ENCODE data around the gene POU6F2. TPM values are rescaled to one million over a fixed set of nuclear protein-coding genes. Genes with fewer than 3 reads are reported as not detected.

The POU6F2 gene
- total RNA-seq, 4 donors from 2014 or later: 0.48 to 0.82 TPM; not detected in 2

GRCh38 chr7:39430441-39430840 lies 452.7 kb downstream of the POU6F2 start:
- TF ChIP-seq CTCF (IDR thresholded peaks at IDR 0.05) (no peak), EP300 (IDR thresholded peaks at IDR 0.05; ENCODE audit: low read depth) (no peak), POLR2AphosphoS5 (IDR thresholded peaks at IDR 0.05) (no peak), POLR2A (IDR thresholded peaks at IDR 0.05) (no peak)
- 88 to 92% methylated on average over 6 of the region's 6 CpGs for WGBS, 2 donors (ENCODE audit: low coverage in 1 of 2)
- no peak overlapping the region for H3K27ac ChIP-seq
- no peaks in the 10 kb centered on the region for H3K36me3 ChIP-seq
- H3K4me3 ChIP-seq: no peak overlapping the region
- DNase-seq: no peak
- H3K27me3 ChIP-seq: no peaks in the 10 kb centered on the region
- intact Hi-C loops (cut with DNase I; ENCODE audit: low total_unique reads) (no loop called here), in situ Hi-C loops (cut with MboI; ENCODE audit: low pct_ligation_motif_present in 1 of 4, low pct_unique_long_range_greater_than_20kb in 1 of 4, low sequenced_read_pairs in 3 of 4) (no loop called here)
- no peaks in the 10 kb centered on the region for H3K9me3 ChIP-seq
- H3K4me1 ChIP-seq: no peaks in the 10 kb centered on the region

GRCh38 chr7:39430909-39431641 lies 453.4 kb downstream of the POU6F2 start:
- H3K27ac ChIP-seq: no peak overlapping the region
- in situ Hi-C loops (cut with MboI; ENCODE audit: low pct_ligation_motif_present in 1 of 4, low pct_unique_long_range_greater_than_20kb in 1 of 4, low sequenced_read_pairs in 3 of 4): no loop called here
- no peak for DNase-seq
- 87 to 100% methylated on average over 2 to 8 of the region's 8 CpGs for WGBS, 2 donors (ENCODE audit: low coverage in 1 of 2)
- H3K36me3 ChIP-seq: no peaks in the 10 kb centered on the region
- H3K4me1 ChIP-seq: no peaks in the 10 kb centered on the region
- no peaks in the 10 kb centered on the region for H3K27me3 ChIP-seq
- H3K4me3 ChIP-seq: no peak overlapping the region
- intact Hi-C loops (cut with DNase I; ENCODE audit: low total_unique reads): no loop called here
- H3K9me3 ChIP-seq: no peaks in the 10 kb centered on the region
- TF ChIP-seq CTCF (IDR thresholded peaks at IDR 0.05) (no peak), POLR2AphosphoS5 (IDR thresholded peaks at IDR 0.05) (no peak), EP300 (IDR thresholded peaks at IDR 0.05; ENCODE audit: low read depth) (no peak), POLR2A (IDR thresholded peaks at IDR 0.05) (no peak)

DNA sequence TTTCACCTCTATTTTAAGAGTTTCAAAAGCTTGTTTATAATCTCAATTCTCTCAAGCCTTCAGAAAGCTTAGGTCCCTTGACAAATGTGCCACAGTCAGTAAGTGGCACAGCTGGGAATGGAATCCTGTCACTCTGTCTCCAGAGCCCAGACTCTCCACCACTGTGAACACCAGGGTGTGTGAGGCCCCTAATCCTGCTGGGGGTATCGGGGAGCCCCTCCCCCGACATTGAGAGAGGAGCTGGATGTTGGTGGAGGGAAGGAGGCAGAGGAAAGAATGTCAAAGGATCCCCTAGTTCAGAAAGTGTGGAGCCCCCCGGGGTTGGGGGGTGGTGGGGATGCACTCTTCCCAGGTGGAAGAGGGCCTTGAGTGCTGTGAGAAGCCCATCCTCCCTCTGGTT lies 454.7 kb downstream of the POU6F2 start:
- no peak for DNase-seq
- Histone ChIP-seq H3K27me3 (no peaks in the 10 kb centered on the region), H3K9me3 (no peaks in the 10 kb centered on the region), H3K27ac (no peak overlapping the region), H3K4me1 (no peaks in the 10 kb centered on the region), H3K4me3 (no peak overlapping the region), H3K36me3 (no peaks in the 10 kb centered on the region)
- no peak for TF ChIP-seq EP300 (IDR thresholded peaks at IDR 0.05; ENCODE audit: low read depth)
- TF ChIP-seq POLR2AphosphoS5 (IDR thresholded peaks at IDR 0.05): no peak
- TF ChIP-seq CTCF (IDR thresholded peaks at IDR 0.05): no peak
- no peak for TF ChIP-seq POLR2A (IDR thresholded peaks at IDR 0.05)
- in situ Hi-C loops (cut with MboI; ENCODE audit: low pct_ligation_motif_present in 1 of 4, low pct_unique_long_range_greater_than_20kb in 1 of 4, low sequenced_read_pairs in 3 of 4) (no loop called here), intact Hi-C loops (cut with DNase I; ENCODE audit: low total_unique reads) (no loop called here)
- WGBS, 2 donors (ENCODE audit: low coverage in 1 of 2): 29 to 63% methylated on average over 1 to 3 of the region's 3 CpGs

- in situ Hi-C loops (cut with MboI; ENCODE audit: low pct_ligation_motif_present in 1 of 4, low pct_unique_long_range_greater_than_20kb in 1 of 4, low sequenced_read_pairs in 3 of 4): no loop called here
- no peak overlapping the region for H3K27ac ChIP-seq
- H3K9me3 ChIP-seq: no peaks in the 10 kb centered on the region
- H3K4me3 ChIP-seq: no peak overlapping the region
- no peak for DNase-seq
- no peaks in the 10 kb centered on the region for H3K4me1 ChIP-seq
- TF ChIP-seq EP300 (IDR thresholded peaks at IDR 0.05; ENCODE audit: low read depth): no peak
- no peak for TF ChIP-seq CTCF (IDR thresholded peaks at IDR 0.05)
- no peak for TF ChIP-seq POLR2AphosphoS5 (IDR thresholded peaks at IDR 0.05)
- TF ChIP-seq POLR2A (IDR thresholded peaks at IDR 0.05): no peak
- WGBS, 2 donors (ENCODE audit: low coverage in 1 of 2): 70 to 80% methylated on average over 5 to 13 of the region's 13 CpGs
- intact Hi-C loops (cut with DNase I; ENCODE audit: low total_unique reads): no loop called here
- H3K27me3 ChIP-seq: no peaks in the 10 kb centered on the region
- no peaks in the 10 kb centered on the region for H3K36me3 ChIP-seq
Observed at GRCh38 chr7:39432807-39433416, 455.2 kb downstream of the POU6F2 start.

Data from transverse colon (tissue), 4 donors.